Endothelial cell of umbilical vein (primary cell): ENCODE results near the gene FAM217A.

Experiments
- EZH2 ChIP-seq: IDR thresholded peaks from 2 replicates; pipeline ENCODE4 v1.6.1; 2012; ENCODE audit warnings: borderline replicate concordance, low read depth, mild to moderate bottlenecking, moderate library complexity, low read length, inconsistent platforms; ENCODE audit not compliant: severe bottlenecking
- JUN ChIP-seq: IDR thresholded peaks from 2 replicates; pipeline ENCODE4 v1.6.1; 2011; ENCODE audit warnings: borderline replicate concordance, low read depth; ENCODE audit not compliant: insufficient read length, insufficient read depth
- POLR2A ChIP-seq: IDR thresholded peaks from 2 replicates; pipeline ENCODE4 v1.6.1; 2012; ENCODE audit warnings: low read depth, mild to moderate bottlenecking, control low read depth, low read length
- POLR2AphosphoS5 ChIP-seq: IDR thresholded peaks from 2 replicates; pipeline ENCODE4 v1.6.1; 2012; ENCODE audit warnings: low read depth, mild to moderate bottlenecking, control low read depth, low read length, moderate library complexity; ENCODE audit not compliant: insufficient read depth
- TF ChIP-seq, protein P1 (sequence below), 2 donors: IDR thresholded peaks; 1 replicate in 1 of 2; 2 replicates in 1 of 2; pipeline ENCODE4 v1.5.1; 2011; ENCODE audit warnings: low read length in 2 of 2, mild to moderate bottlenecking in 2 of 2, moderate library complexity in 2 of 2, control low read depth in 1 of 2, inconsistent platforms in 1 of 2, low read depth in 1 of 2; ENCODE audit not compliant: insufficient read depth in 1 of 2; ENCODE audit errors: extremely low read depth in 1 of 2

DNA sequence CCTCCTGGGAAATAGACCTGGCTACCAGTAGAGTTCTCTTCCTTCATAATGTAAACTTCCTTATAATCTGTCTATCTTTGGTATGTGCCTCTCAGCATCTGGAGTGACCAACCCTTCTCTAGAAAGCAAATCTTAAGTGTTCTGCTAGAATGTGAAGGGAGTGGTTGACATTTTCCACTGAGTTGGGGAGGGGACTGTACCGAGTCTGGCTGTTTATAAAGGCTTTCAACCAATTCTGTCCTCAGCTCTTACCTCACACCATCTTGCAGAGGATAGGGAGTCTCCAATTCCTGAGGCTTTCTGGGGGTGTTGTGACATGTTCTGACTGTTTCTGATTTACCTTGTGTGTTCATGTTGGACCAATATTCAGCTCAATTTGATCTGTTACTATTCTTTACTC is 39.6 kb downstream of the FAM217A start:
- TF ChIP-seq, protein P1, sequence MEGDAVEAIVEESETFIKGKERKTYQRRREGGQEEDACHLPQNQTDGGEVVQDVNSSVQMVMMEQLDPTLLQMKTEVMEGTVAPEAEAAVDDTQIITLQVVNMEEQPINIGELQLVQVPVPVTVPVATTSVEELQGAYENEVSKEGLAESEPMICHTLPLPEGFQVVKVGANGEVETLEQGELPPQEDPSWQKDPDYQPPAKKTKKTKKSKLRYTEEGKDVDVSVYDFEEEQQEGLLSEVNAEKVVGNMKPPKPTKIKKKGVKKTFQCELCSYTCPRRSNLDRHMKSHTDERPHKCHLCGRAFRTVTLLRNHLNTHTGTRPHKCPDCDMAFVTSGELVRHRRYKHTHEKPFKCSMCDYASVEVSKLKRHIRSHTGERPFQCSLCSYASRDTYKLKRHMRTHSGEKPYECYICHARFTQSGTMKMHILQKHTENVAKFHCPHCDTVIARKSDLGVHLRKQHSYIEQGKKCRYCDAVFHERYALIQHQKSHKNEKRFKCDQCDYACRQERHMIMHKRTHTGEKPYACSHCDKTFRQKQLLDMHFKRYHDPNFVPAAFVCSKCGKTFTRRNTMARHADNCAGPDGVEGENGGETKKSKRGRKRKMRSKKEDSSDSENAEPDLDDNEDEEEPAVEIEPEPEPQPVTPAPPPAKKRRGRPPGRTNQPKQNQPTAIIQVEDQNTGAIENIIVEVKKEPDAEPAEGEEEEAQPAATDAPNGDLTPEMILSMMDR (IDR thresholded peaks at IDR 0.05; ENCODE audit: extremely low read depth in 1 of 2, insufficient read depth in 1 of 2, low read depth in 1 of 2, low read length in 2 of 2), result no peak
- no peak for TF ChIP-seq EZH2
- no peak for TF ChIP-seq POLR2A
- no peak for TF ChIP-seq JUN
- TF ChIP-seq POLR2AphosphoS5, result no peak
